H1 (cell line): Measurements from ENCODE around the gene KCTD16. TPM values are rescaled to one million over a fixed set of nuclear protein-coding genes. Genes with fewer than 3 reads are reported as not detected.

Source experiments
- CREB1 ChIP-seq: IDR thresholded peaks from 2 replicates; pipeline ENCODE4 v1.6.1; 2012; ENCODE audit warnings: inconsistent platforms
- CTCF ChIP-seq, 3 experiments: IDR thresholded peaks; 1 replicate in 2 of 3; 2 replicates in 1 of 3; pipeline versions ENCODE4 v1.5.1 to v1.6.1; 2011; ENCODE audit warnings: low read length in 3 of 3, mild to moderate bottlenecking in 3 of 3, inconsistent platforms in 2 of 3, low read depth in 1 of 3, moderate library complexity in 1 of 3; ENCODE audit not compliant: insufficient read depth in 1 of 3; ENCODE audit errors: control extremely low read depth in 1 of 3
- GTF2F1 ChIP-seq: IDR thresholded peaks from 2 replicates; pipeline ENCODE4 v1.6.1; 2012; ENCODE audit warnings: low read depth, low read length, improper control_type of control experiment, borderline replicate concordance
- JUND ChIP-seq: IDR thresholded peaks from 2 replicates; pipeline ENCODE4 v1.6.1; 2011; ENCODE audit warnings: mild to moderate bottlenecking, improper control_type of control experiment, low read length
- POU5F1 ChIP-seq: IDR thresholded peaks from 2 replicates; pipeline ENCODE4 v1.6.1; 2011; ENCODE audit warnings: low read depth, mild to moderate bottlenecking, low read length, moderate library complexity
- RXRA ChIP-seq: IDR thresholded peaks from 2 replicates; pipeline ENCODE4 v1.6.1; 2011; ENCODE audit warnings: low read depth, mild to moderate bottlenecking, low read length, moderate library complexity; ENCODE audit not compliant: insufficient read depth
- SIX5 ChIP-seq: IDR thresholded peaks from 2 replicates; pipeline ENCODE4 v1.6.1; 2011; ENCODE audit warnings: mild to moderate bottlenecking, low read depth, low read length
- TCF12 ChIP-seq: IDR thresholded peaks from 2 replicates; pipeline ENCODE4 v1.6.1; 2011; ENCODE audit warnings: low read depth, mild to moderate bottlenecking, low read length
- polyA plus RNA-seq, 7 experiments: library from polyadenylated mRNA; depleted of rRNA in 3 of 7; stranded (reverse) in 5 of 7; unstranded in 2 of 7; fragments of >200 nt in 5 of 7; fragments of 200-250 nt in 2 of 7; gene quantifications; 1 replicate in 5 of 7; 2 replicates in 1 of 7; 4 replicates in 1 of 7; pipeline versions ENCODE4 v1.2.1 to v1.2.3, GENCODE V29; 2011 to 2013; ENCODE audit warnings: missing spikeins in 2 of 7, mixed read lengths in 2 of 7
- total RNA-seq: library from RNA; stranded (reverse); fragmentation: NEBNext Ultra II Directional; extraction: Animal tissue kit (Norgen Biotek cat#: 25700); gene quantifications from 2 replicates; pipeline ENCODE4 v1.2.1, GENCODE V29; 2021
- TF ChIP-seq, protein P1 (sequence below): IDR thresholded peaks from 2 replicates; pipeline ENCODE4 v1.6.1; 2012; ENCODE audit warnings: low read length, inconsistent platforms

KCTD16 gene
- total and polyA plus RNA-seq, 2 of the 8 experiments (the other 6 are each of a cell fraction or from before 2014, with no cell fraction given), result 0.03 to 0.24 TPM

DNA sequence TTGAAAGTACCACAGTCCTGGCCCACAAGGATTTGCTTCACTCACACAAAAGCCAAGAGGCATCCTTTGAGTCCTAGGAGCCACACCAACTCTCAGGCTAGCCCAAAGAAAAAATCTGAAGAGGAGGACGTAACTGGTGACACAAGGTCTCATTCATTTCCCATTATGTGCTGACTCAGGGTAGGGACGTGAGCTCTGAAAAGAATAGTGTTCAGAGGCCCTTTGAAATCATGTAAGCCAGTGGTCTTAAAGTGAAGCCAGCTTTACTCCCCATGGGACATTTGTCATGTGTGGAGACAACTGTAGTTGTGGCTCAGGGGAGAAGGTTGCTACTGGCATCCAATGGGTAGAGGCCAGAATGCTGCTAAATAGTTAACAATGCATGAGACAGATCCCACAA lies 332.4 kb downstream of the KCTD16 start (continued):
- TF ChIP-seq GTF2F1 (no peak), TCF12 (no peak), POU5F1 (no peak), CTCF (IDR thresholded peaks at IDR 0.05; ENCODE audit: control extremely low read depth in 1 of 3, insufficient read depth in 1 of 3, low read depth in 1 of 3, low read length in 3 of 3) (no peak), SIX5 (no peak), RXRA (no peak), JUND (no peak), CREB1 (no peak)
- TF ChIP-seq, protein P1, sequence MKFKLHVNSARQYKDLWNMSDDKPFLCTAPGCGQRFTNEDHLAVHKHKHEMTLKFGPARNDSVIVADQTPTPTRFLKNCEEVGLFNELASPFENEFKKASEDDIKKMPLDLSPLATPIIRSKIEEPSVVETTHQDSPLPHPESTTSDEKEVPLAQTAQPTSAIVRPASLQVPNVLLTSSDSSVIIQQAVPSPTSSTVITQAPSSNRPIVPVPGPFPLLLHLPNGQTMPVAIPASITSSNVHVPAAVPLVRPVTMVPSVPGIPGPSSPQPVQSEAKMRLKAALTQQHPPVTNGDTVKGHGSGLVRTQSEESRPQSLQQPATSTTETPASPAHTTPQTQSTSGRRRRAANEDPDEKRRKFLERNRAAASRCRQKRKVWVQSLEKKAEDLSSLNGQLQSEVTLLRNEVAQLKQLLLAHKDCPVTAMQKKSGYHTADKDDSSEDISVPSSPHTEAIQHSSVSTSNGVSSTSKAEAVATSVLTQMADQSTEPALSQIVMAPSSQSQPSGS, result no peak
